Peyer's patch (tissue), 4 donors: ENCODE data around the gene MRAS.

ENCODE experiments used
- CTCF ChIP-seq, 6 experiments: fragments of 450-650 bp in 4 of 6; fragments of 200-600 bp in 2 of 6; sonication (generic) in 1 of 6; IDR thresholded peaks; one replicate each; pipeline ENCODE4 v1.5.1; 2017 to 2019; ENCODE audit warnings: antibody characterized with exemption in 6 of 6, mild to moderate bottlenecking in 3 of 6, moderate library complexity in 1 of 6
- POLR2A ChIP-seq, 2 donors: fragments of 450-650 bp; IDR thresholded peaks; one replicate each; pipeline ENCODE4 v1.5.1; 2017; ENCODE audit warnings: antibody characterized with exemption in 2 of 2, mild to moderate bottlenecking in 2 of 2, moderate library complexity in 2 of 2

DNA sequence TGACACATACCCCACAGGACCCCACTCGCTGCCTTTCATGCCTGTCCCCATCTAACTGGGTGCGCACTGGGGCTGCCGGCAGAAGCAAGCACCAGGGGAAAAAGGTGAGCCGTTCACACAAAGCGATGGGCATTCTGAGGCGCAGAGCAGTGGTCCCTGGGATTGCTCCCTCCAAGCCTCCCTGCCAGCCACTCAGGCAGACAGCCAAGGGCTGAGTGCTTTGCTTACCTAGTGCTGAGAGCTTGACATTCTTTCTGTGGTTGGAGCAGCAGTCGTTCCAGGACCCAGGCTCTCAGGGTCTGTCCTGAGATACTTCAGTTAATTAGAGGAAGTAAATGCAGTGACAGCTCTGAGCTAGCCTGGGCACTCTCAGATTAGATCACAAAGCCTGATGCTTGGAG, 91.7 kb downstream of the MRAS start:
- TF ChIP-seq CTCF (IDR thresholded peaks at IDR 0.05) (no peak), POLR2A (IDR thresholded peaks at IDR 0.05) (no peak)
